NK-92 (cell line): ENCODE data around the gene SCYGR2.

Experiments
- DNase-seq: peaks from one replicate; lab custom pipeline; 2025; ENCODE audit not compliant: unreplicated experiment; lab: John Stamatoyannopoulos, UW

The SCYGR2 gene

GRCh38 chr2:227612546-227613271 lies 14.0 kb downstream of the SCYGR2 start:
- no peak for DNase-seq

DNA sequence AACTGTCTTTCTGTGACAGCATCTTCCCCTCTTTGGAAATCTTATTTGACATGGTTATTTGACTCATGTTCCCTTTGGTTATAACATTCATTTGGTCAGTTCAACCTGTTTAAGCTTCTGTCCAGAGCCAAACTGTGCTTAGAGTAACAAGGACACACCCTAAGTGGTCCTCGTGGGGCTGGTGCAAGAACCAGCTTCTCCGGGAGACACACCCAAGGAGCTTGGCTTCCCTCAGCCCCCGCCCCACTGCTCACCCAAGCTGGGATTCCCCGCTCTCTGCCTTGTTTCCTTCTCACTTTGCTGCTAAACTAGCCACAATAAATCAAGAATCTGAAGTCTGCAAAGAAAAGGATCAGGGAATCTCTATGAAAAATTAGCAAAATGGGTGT lies 14.6 kb downstream of the SCYGR2 start:
- DNase-seq, result no peak

DNA sequence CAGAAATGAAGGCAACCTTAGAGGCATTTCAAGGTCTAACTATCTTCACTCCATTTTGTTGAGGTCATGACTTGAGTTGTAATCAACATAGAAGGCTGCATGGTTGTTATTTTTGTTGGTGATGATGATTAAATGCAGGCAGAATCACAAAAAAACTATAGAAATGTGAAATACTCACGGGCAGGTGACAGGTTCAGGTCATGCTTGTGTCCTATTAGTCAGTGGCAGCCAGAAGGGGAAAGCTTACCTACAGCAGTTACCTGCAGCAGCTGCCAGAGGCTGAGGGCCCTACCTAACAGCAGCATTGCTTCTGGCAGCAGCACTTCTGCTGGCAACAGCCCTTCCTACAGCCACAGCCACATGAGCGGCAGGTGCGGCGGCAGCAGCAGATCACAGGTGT lies 15.6 kb downstream of the SCYGR2 start:
- DNase-seq, result no peak

GRCh38 chr2:227614740-227615139 lies 16.0 kb downstream of the SCYGR2 start, which contains the start of gene SCYGR3:
Gene SCYGR3, minus strand, starts transcription at chr2:227614840. Its CDS starts 0 bp downstream, at chr2:227614840.
- DNase-seq, result no peak

DNA sequence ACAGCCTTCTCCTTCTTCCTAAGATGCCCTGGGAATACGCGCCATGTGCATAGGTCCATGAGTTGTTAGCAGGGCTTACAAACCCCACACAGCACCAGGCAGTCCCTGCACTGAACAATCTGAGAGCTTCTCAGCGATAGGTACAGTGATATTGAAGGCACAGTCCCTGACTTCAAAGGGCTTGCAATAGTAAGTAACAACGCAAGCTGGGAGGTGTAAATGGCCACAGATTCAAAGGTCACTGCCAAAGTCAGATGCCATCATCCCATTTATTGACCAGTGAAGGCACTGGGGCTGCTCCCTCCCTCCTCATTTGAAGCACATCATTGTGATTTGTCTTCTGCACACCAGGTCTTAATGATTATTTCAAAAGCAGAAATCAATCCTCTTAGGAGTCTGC lies 16.5 kb downstream of the SCYGR2 start:
- no peak for DNase-seq

GRCh38 chr2:227615906-227616305 lies 17.2 kb downstream of the SCYGR2 start:
- DNase-seq, result no peak

GRCh38 chr2:227616631-227617030 lies 17.9 kb downstream of the SCYGR2 start:
- no peak for DNase-seq

- DNase-seq, result no peak
Observed at GRCh38 chr2:227617316-227618230, 18.9 kb downstream of the SCYGR2 start, which contains the start of gene SCYGR4. Gene SCYGR4, plus strand, starts transcription at chr2:227617498. Its CDS starts 0 bp downstream, at chr2:227617498.

- DNase-seq, result no peak
Observed at GRCh38 chr2:227623226-227623625, 24.5 kb downstream of the SCYGR2 start.

DNA sequence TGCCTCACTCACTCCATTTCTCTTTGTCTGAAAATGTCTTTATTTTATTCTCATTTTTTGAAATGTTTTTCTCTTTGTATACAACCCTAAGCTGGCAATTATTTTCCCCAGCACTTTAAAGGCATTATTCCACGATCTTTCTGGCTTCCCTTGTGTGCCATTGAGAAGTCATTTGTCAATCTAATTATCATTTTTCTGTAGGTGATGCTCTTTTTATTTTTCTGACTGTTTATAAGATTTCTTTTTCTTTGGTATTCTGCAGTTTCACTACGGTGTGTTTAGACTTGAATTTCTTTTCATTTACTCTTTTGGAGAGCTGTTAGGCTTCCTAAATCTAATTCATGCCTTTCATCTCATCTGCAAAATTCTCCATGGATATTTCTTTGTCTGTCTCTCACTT lies 26.7 kb downstream of the SCYGR2 start:
- no peak for DNase-seq

- no peak for DNase-seq
Observed at GRCh38 chr2:227626580-227627151, 28.0 kb downstream of the SCYGR2 start.

- DNase-seq, result no peak
Observed at GRCh38 chr2:227627769-227628168, 29.1 kb downstream of the SCYGR2 start.

DNA sequence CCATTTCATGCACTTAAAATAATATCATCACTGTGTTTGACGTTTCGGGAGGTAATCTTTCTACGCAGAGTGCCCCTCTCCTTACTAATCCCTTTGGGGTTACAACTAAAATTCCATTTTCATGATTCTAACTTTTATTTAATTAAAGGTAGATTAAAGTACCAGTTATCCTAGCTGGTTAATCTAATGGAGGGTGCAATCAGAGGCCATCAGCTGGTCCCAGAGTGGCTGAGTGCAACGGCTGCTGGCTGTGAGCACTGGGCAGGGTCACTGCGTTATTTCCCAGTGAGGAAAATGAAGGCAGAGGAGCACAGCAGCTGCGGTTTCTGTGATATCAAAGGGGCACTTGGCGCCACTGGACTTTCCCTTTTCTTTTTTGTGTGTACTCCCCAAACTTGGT lies 30.7 kb downstream of the SCYGR2 start:
- DNase-seq, result no peak

DNA sequence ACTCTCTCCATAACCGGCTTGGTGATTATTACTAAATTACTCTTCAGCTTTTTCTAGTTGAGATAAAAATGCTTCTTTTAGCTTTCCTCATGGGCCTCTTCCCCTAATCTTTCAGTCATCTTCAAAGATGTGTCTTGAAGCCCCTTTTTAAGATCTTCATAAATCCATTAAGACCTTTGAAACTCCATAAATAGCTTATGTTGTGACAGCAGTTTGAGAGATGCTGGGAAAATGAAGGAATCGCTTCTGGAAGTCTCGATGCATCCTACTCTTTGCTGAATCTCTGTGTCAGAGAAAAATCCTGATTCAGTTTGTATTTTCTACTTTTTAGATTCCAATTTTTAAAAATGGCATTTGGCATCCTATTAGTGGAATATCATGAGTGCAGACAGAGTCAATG lies 31.6 kb downstream of the SCYGR2 start:
- DNase-seq, result no peak

GRCh38 chr2:227632827-227633226 lies 34.1 kb downstream of the SCYGR2 start:
- DNase-seq, result no peak

- no peak for DNase-seq
Observed at GRCh38 chr2:227634201-227634600, 35.5 kb downstream of the SCYGR2 start.

DNA sequence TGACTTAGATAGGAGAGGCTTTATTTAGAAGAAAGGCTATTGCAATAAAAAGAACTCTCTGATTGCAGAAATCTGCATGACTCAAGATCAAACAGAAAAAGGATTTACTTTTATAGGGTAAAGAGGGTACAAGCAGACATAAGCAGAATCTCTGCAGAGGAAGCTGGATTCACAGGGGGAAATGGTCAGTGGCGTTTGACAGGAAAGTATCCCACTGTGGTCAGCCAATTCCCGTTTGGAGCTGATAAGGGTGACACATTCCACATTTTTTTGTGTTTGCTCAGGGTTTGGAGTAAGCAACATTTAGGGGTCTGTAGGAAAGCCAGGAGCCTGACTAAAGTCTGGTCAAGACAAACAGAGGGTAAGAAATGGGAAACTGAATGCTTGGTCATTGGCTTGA lies 44.0 kb downstream of the SCYGR2 start:
- no peak for DNase-seq

- no peak for DNase-seq
Observed at GRCh38 chr2:227643990-227644551, 45.4 kb downstream of the SCYGR2 start.
